DMS 273 treated with DMSO at 0.1 percent for 48 hours (cell line): ENCODE measurements around the gene NPIPB8.
"Not testable (repeated sequence)": the region's sequence is repeated elsewhere in the genome, so short reads cannot be mapped to it uniquely, and the experiment has no call there.

Experiments used
- DNase-seq: peaks from one replicate; lab custom pipeline; 2025; lab: John Stamatoyannopoulos, UW

The NPIPB8 gene

DNA sequence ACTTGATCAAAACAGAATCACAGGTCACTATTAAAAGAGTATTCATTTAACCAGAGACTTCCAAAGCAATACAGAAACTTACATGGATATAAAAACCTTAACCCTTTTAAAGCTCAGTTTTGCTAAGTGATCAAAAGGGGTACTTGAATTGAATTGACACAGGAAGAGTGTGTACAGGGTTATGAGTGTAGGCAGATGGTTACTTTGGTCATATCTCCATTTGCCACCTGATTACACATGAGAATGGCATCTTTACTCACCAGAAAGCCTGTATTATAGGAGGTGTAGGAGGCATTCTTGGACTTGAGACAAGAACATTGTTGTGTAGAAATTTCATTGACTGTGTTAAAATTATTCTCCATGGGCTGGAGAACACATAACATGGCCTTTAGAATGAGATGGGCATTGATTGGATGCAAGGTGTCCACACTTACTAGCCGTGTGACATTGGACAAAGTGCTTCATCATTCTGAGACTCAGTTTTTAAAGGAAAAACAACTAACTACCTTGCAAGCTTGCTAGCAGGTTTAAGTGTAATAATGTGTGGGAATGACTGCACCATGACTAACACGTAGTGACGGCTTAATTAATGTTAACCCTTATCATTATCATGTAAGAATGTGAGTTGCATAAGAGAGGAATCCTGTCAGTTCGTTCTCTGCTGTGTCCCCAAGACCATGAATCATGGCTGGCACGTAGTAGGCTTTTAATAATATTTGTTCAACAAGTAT lies 1.6 kb upstream of the NPIPB8 start:
- not testable (repeated sequence) for DNase-seq

DNA sequence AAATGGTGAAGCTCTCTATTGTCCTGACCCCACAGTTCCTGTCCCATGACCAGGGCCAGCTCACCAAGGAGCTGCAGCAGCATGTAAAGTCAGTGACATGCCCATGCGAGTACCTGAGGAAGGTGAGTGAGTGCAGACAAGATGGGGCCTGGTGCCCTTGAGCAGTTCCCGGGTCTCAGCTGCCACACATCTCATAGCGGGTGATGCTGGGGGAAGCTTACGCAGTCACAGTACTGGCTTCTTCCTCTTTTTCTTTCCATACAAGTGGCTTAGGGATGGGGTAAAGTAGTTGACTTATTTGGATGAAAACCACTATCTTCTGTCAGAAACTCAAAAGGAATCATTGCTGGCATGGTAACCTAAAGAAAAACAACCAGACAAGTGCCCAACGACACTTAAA lies 494 bp downstream of the NPIPB8 start:
- DNase-seq = not testable (repeated sequence)

DNA sequence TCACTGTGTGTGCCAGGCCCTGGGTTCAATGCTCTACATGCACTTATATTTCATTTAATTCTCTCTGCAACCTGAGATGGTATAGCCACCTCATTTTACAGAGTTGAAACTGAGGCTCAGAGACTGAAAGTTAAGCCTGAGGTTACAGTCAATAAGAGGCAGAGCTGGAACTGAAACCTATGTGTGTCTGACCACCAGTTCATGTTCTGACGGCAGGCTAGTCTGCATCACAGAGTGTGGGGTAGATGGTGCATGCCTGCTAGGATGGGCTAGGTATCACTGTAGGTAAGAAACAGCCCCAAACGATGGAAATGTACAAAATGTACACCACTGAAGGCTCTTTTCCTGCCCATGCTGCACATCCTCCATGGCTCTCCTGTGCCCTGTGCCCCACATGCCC lies 2.1 kb downstream of the NPIPB8 start:
- not testable (repeated sequence) for DNase-seq

DNA sequence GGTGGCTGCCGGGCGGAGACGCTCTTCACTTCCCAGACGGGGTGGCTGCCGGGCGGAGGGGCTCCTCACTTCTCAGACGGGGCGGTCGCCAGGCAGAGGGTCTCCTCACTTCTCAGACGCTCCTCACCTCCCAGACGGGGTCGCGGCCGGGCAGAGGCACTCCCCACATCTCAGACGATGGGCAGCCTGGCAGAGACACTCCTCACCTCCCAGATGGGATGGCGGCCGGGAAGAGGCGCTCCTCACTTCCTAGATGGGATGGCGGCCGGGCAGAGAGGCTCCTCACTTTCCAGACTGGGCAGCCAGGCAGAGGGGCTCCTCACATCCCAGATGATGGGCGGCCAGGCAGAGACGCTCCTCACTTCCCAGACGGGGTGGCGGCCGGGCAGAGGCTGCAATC lies 28.4 kb downstream of the NPIPB8 start:
- not testable (repeated sequence) for DNase-seq

DNA sequence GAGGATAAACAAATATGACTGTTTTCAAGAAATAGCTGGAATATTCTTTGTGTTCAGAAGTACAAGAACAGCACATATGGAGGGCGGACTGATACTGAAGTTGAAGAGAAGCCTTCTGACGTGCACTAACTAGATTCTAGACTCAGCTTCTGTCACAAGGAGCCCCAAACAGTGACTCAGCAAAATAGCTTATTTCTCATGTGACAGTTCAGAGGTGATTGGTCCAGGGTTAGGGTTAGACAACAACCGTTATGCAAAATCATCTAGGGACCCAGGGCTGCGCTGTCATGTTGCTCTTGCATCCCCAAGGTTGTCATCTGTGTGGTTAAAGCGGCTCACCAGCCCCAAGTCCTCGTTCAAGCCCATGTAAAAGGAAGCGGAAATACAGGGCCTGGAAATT lies 29.6 kb downstream of the NPIPB8 start:
- DNase-seq = not testable (repeated sequence)

DNA sequence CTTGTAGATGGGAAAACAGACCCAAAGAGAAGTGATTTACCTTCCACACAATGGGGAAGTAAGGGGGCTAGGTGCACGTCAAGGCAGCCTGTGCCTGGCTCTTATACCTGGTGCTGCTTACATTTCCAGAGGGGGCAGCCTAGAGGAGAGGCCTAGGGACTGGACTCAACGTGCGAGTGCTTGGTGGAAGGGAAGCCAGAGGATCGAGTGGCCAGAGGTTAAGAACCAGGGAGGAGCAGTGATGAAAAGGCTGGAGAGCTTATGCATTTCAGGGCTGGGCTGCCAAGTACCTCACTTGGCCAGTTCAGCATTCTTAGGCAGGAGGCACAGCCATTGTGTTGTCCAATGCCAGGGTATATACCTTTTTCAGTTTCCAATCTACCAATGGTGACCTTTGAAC lies 30.3 kb downstream of the NPIPB8 start:
- not testable (repeated sequence) for DNase-seq

DNA sequence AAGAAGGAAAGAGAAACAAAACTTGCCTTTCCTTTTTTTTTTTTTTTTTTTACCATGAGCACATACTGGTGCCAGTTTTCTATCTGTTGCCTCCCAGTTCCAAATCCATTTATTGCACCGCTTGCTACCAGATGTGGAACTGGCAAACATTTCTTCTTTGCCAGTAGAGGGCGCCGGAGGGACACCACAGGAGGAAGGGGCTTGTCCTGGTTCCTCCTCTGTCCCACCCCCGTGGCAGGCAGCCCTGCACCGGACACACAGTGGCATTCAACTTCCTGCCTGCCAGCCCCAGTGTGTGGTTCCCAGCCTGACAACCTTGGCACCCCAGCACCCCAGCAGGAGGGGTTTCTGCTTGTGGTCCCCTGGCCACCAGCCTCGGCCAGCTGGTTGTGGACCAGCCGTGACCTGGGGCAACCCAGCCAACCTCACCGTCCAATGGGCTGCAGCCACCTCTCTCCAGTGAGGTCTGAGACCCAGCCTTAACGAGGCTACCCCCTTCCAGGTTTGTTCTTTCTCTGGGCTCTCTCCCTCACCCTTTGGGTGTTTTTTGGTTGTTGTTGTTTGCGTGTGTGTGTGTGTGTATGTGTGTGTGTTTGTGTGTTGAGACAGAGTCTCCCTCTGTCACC lies 50.6 kb downstream of the NPIPB8 start:
- DNase-seq = not testable (repeated sequence)

DNA sequence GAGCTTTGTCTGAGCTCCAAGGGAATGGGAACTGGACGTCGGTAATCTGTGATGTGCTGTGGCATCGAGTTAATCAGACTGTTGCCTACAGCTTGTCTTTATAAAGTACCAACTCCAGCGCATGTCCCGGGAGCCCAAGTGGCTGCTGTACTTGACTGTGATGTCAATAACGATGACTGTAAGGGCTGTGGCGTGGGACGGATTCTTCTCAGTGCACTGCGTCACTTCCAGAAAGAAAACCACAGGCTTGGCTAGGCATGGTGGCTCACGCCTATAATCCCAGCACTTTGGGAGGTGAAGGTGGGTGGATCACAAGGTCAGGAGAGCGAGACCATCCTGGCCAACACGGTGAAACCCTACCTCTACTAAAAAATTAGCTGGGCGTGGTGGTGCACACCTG lies 51.6 kb downstream of the NPIPB8 start:
- not testable (repeated sequence) for DNase-seq

DNA sequence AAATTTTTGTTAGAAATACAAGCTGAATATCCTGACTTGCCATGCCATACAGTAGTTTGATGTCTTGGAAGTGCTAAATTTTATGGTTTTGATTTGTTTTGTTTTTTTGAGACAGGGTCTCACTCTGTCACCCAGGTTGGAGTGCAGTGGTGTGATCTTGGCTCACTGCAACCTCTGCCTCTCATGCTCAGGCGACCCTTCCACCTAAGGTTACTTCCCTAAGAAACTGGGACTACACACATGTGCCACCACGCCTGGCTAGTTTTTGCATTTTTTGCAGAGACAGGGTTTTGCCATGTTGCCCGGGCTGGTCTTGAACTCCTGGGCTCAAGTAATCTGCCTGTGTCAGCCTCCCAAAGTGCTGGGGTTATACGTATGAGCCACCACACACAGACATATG lies 53.9 kb downstream of the NPIPB8 start:
- not testable (repeated sequence) for DNase-seq

DNA sequence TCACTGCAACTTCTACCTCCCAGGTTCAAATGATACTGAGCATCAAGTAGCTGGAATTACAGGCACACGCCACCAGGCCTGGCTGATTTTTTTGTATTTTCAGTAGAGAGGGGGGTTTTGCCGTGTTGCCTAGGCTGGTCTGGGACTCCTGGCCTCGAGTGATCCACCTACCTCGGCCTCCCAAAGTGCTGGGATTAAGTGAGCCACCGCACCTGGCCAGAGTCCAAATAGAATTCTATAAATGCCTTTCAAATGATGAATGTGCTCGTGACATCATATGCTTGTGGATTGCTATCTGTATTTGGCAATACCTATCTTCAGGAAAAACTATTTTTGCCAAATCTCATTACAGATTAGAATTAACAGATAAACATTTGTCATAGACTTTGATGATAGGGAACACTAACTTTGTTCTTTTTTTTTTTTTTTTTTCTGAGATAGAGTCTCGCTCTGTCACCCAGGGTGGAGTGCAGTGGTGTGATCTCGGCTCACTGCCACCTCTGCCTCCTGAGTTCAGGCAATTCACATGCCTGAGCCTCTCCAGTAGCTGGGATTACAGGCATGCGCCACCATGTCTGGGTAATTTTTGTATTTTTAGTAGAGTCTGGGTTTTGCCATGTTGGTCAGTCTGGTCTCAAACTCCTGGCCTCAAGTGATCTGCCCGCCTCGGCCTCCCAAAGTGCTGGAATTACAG lies 55.5 kb downstream of the NPIPB8 start:
- DNase-seq = not testable (repeated sequence)

DNA sequence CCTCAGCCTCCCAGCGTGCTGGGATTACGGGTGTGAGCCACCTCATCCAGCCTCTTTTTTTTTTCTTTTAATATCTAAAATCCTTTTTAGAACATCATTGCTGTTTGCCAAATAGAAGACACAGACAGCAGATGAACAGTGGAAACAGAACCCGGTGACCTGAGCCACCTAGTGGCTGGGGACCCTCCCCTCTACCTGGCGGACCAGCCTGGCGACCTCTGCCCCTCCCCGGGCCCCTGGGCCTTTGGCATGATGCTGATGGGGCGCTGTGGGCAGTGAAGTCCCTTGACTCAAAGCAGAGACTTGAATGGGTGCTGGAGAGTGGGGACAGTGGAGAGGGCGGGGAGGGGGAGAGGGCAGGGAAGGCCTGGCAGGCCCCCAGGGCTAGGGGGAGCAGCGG lies 61.9 kb downstream of the NPIPB8 start:
- not testable (repeated sequence) for DNase-seq

DNA sequence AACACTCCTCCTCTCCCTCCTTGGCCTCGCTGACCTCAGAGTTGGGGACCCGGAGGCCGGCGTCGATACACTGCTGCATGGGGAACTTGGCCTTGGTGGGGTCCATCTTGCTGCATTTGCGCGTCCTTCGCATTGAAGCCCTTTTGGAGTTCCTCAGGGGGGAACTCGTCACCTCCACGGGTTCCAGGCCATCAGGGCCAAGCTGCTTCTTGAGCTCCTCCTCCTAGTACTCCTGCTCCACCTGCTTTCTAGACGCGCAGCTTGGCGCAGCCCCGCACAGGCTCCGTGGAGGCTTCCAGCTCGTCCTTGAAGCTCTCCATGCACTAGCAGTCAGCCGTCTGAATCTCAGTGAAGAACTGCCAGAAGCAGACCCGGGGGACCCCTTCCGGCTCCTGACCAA lies 62.5 kb downstream of the NPIPB8 start:
- DNase-seq = not testable (repeated sequence)

DNA sequence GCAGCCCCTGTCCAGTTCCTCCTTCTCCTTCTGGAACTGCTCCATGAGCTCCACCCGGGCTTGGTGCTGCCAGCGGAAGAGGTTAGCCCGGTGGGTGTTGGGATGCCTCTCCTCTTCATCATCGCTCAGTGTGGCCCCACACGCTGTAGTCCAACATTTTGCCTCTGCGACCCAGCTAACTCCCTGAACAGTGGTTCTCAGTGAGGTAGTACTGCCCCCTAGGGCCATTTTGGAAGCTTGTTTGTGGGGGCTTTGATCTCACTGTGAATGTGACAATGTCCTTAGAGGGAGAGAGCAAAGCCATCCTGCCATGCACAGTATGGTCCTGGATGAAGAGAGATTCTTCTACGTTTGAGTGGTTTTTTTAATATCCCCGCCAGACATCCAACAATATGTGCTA lies 63.5 kb downstream of the NPIPB8 start:
- not testable (repeated sequence) for DNase-seq

DNA sequence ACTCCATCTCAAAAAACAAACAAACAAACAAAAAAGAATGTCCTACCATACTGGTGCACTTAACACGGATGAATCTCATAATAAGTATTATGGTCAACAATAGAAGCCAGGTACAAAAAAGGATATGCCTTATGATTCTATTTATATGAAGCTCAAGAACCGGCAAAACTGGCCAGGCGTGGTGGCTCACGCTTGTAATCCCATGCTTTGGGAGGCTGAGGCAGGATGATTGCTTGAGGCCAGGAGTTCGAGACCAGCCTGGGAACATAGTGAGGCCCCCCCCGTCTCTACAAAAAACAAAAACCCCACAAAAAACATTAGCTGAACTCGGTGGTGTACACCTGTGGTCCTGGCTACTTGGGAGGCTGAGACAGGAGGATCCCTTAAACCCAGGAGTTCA lies 66.4 kb downstream of the NPIPB8 start:
- DNase-seq = not testable (repeated sequence)
